ENCODE data around the gene MAP3K7. TPM values are rescaled to one million over a fixed set of nuclear protein-coding genes. Genes with fewer than 3 reads are reported as not detected.

Gene MAP3K7
- total and polyA plus RNA-seq, 2 of the 4 experiments (the other 2 are of a cell fraction): 26.5 to 29.9 TPM

GRCh38 chr6:90572856-90573255, 14.0 kb downstream of the MAP3K7 start:
- no TSS peak for BruUV-seq (replicated peaks)
- no peak overlapping the region for H2BK5ac ChIP-seq (ENCODE audit: low read depth, low read length, poor library complexity, severe bottlenecking)
- H4K91ac ChIP-seq (ENCODE audit: insufficient read depth, low read depth, low read length): no peak overlapping the region
- dilution Hi-C loops (cut with HindIII; ENCODE audit: low sequenced_read_pairs, unreplicated experiment): no loop called here
- no peak overlapping the region for H3K56ac ChIP-seq (ENCODE audit: extremely low read depth, insufficient read depth, low read length)
- H3K9ac ChIP-seq (ENCODE audit: low read depth, low read length): no peak overlapping the region
- DNase-seq: no peak
- no peaks in the 10 kb centered on the region for H3K36me3 ChIP-seq (ENCODE audit: control insufficient read depth, insufficient read depth, low read length)
- H2BK15ac ChIP-seq (ENCODE audit: low read depth, low read length): no peak overlapping the region
- POLR2A ChIA-PET (ENCODE audit: unreplicated experiment): no interaction called here
- no CpG with 5 or more reads among the region's 2 CpGs for WGBS, 2 experiments (ENCODE audit: extremely low coverage in 2 of 2, insufficient read length in 1 of 2)
- peaks cover 11% of the 10 kb centered on the region; the same call in 1 of the 2 replicates for H3K9me1 ChIP-seq (ENCODE audit: insufficient read depth, low read length)
- no peak overlapping the region for H2AK5ac ChIP-seq (ENCODE audit: low read depth, low read length)
- H3K4me1 ChIP-seq (ENCODE audit: control insufficient read depth, insufficient read depth, low read length): peaks cover 4% of the 10 kb centered on the region; the same call in 1 of the 2 replicates
- no peak overlapping the region for H3K4me3 ChIP-seq (ENCODE audit: insufficient read depth, low read depth, low read length)
- in situ Hi-C loops (cut with MboI; ENCODE audit: low sequenced_read_pairs): no loop called here
- no peak overlapping the region for H2AK9ac ChIP-seq (replicated peaks; ENCODE audit: low read depth, low read length, poor library complexity)
- ATAC-seq (ENCODE audit: low read depth): no peak
- H4K20me1 ChIP-seq (ENCODE audit: insufficient read depth, low read length): peaks cover 32% of the 10 kb centered on the region
- peaks cover 31 to 35% of the 10 kb centered on the region in 2 experiments; a peak in 3 of 4 replicates for H3K79me1 ChIP-seq (ENCODE audit: low read depth in 1 of 2, low read length in 2 of 2)
- H4K5ac ChIP-seq (ENCODE audit: low read depth, low read length): no peak overlapping the region
- no peak overlapping the region for H2BK120ac ChIP-seq (ENCODE audit: low read depth, low read length)
- H3K27ac ChIP-seq (ENCODE audit: insufficient read depth, low read length): no peak overlapping the region
- H4K8ac ChIP-seq (ENCODE audit: low read depth in 2 of 2, low read length in 2 of 2): no peak overlapping the region
- no peak overlapping the region for H2BK20ac ChIP-seq (ENCODE audit: low read depth, low read length)
- H2AFZ ChIP-seq (replicated peaks; ENCODE audit: low read length, poor library complexity): no peak overlapping the region
- H3K9me3 ChIP-seq (ENCODE audit: control insufficient read depth, insufficient read depth, low read length): no peaks in the 10 kb centered on the region
- H3K4ac ChIP-seq (ENCODE audit: low read depth, low read length): no peak overlapping the region
- CTCF ChIA-PET: interaction anchor here (0.7 to 1.2 kb wide), 2 partner anchors 614 to 632 kb away, joined by 3 to 4 read pairs; no protein-coding TSS in a partner anchor
- no peak overlapping the region for H3K23ac ChIP-seq (ENCODE audit: low read depth, low read length)
- no peak overlapping the region for H3K4me2 ChIP-seq (ENCODE audit: low read depth, low read length)
- intact Hi-C loops (cut with micrococcal nuclease): no loop called here
- H3K18ac ChIP-seq (ENCODE audit: low read depth, low read length): no peak overlapping the region
- no peak overlapping the region for H3K14ac ChIP-seq (replicated peaks; ENCODE audit: low read depth, low read length)
- H3K27me3 ChIP-seq (ENCODE audit: control insufficient read depth, insufficient read depth, low read length): no peaks in the 10 kb centered on the region
- TF ChIP-seq RCOR1 (IDR thresholded peaks at IDR 0.05; ENCODE audit: insufficient replicate concordance, low read length) (no peak), CHD1 (IDR thresholded peaks at IDR 0.05; ENCODE audit: low read depth, low read length) (no peak), MAFK (IDR thresholded peaks at IDR 0.05; ENCODE audit: low read depth, low read length) (no peak), RFX5 (IDR thresholded peaks at IDR 0.05; ENCODE audit: low read depth, low read length) (no peak), NFE2L2 (IDR thresholded peaks at IDR 0.05; ENCODE audit: low read depth, low read length) (no peak), POLR2A (IDR thresholded peaks at IDR 0.05; ENCODE audit: low read depth, low read length) (no peak), BHLHE40 (IDR thresholded peaks at IDR 0.05; ENCODE audit: low read depth, low read length) (no peak), FOS (IDR thresholded peaks at IDR 0.05; ENCODE audit: low read depth, low read length) (no peak), CEBPB (IDR thresholded peaks at IDR 0.05; ENCODE audit: low read depth, low read length) (no peak), RAD21 (IDR thresholded peaks at IDR 0.05; ENCODE audit: low read length) (no peak), CTCF (conservative IDR thresholded peaks at IDR 0.05; ENCODE audit: low read depth, low read length) (no peak), SMC3 (IDR thresholded peaks at IDR 0.05; ENCODE audit: low read depth, low read length) (no peak), MAZ (IDR thresholded peaks at IDR 0.05; ENCODE audit: borderline replicate concordance, low read depth, low read length) (no peak), ELK1 (IDR thresholded peaks at IDR 0.05; ENCODE audit: borderline replicate concordance, low read depth, low read length) (no peak), MXI1 (IDR thresholded peaks at IDR 0.05; ENCODE audit: borderline replicate concordance, low read depth, low read length) (no peak)
- TF ChIP-seq, protein P1, sequence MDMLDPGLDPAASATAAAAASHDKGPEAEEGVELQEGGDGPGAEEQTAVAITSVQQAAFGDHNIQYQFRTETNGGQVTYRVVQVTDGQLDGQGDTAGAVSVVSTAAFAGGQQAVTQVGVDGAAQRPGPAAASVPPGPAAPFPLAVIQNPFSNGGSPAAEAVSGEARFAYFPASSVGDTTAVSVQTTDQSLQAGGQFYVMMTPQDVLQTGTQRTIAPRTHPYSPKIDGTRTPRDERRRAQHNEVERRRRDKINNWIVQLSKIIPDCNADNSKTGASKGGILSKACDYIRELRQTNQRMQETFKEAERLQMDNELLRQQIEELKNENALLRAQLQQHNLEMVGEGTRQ (IDR thresholded peaks at IDR 0.05; ENCODE audit: low read depth, low read length): no peak
